Neutrophil (primary cell): Measurements from ENCODE around the gene FUT4.

Experiments used
- H3K27ac ChIP-seq: fragments of 200-600 bp; sonication (generic); 2 replicates; pipeline ENCODE4 v1.5.1; 2016; ENCODE audit warnings: mild to moderate bottlenecking, moderate library complexity
- H3K27me3 ChIP-seq: fragments of 200-600 bp; sonication (generic); 2 replicates; pipeline ENCODE4 v1.6.0; 2016; ENCODE audit warnings: mild to moderate bottlenecking
- H3K36me3 ChIP-seq: fragments of 200-600 bp; sonication (generic); 2 replicates; pipeline ENCODE4 v1.5.1; 2017
- H3K4me1 ChIP-seq, 2 experiments: fragments of 200-600 bp in 1 of 2; sonication (generic) in 1 of 2; 1 replicate in 1 of 2; 2 replicates in 1 of 2; pipeline versions ENCODE4 v1.5.1 to v1.6.1; 2013 to 2016; ENCODE audit warnings: low read depth in 1 of 2, low read length in 1 of 2, mild to moderate bottlenecking in 1 of 2, moderate library complexity in 1 of 2; ENCODE audit not compliant: control insufficient read depth in 1 of 2, insufficient read depth in 1 of 2
- H3K4me3 ChIP-seq, 2 experiments: fragments of 200-600 bp in 1 of 2; sonication (generic) in 1 of 2; 1 replicate in 1 of 2; 2 replicates in 1 of 2; pipeline ENCODE4 v1.5.1; 2013 to 2016; ENCODE audit warnings: low read depth in 1 of 2, low read length in 1 of 2, mild to moderate bottlenecking in 1 of 2, moderate library complexity in 1 of 2
- H3K9me3 ChIP-seq: fragments of 200-600 bp; sonication (generic); 2 replicates; pipeline ENCODE4 v1.5.1; 2016
- CTCF ChIP-seq: fragments of 200-600 bp; sonication (generic); IDR thresholded peaks from 2 replicates; pipeline ENCODE4 v1.5.1; 2016; ENCODE audit warnings: antibody characterized with exemption

The FUT4 gene

GRCh38 chr11:94518300-94518699, 25.4 kb upstream of the FUT4 start:
- Histone ChIP-seq H3K27me3 (no peaks in the 10 kb centered on the region), H3K36me3 (no peaks in the 10 kb centered on the region), H3K27ac (no peak overlapping the region), H3K9me3 (no peaks in the 10 kb centered on the region), H3K4me3 (no peak overlapping the region), H3K4me1 (peaks cover 1 to 9% of the 10 kb centered on the region in 2 experiments)
- no peak for TF ChIP-seq CTCF

- Histone ChIP-seq H3K9me3 (no peaks in the 10 kb centered on the region), H3K36me3 (no peaks in the 10 kb centered on the region), H3K27ac (no peak overlapping the region), H3K27me3 (no peaks in the 10 kb centered on the region), H3K4me1 (peaks cover 0 to 7% of the 10 kb centered on the region in 2 experiments), H3K4me3 (no peak overlapping the region)
- TF ChIP-seq CTCF: peak; percentile 50
Observed at GRCh38 chr11:94519478-94520084, 24.1 kb upstream of the FUT4 start.

GRCh38 chr11:94521684-94522083, 22.0 kb upstream of the FUT4 start:
- Histone ChIP-seq H3K4me1 (peaks cover 3 to 9% of the 10 kb centered on the region in 2 experiments), H3K36me3 (no peaks in the 10 kb centered on the region), H3K9me3 (no peaks in the 10 kb centered on the region), H3K27ac (no peak overlapping the region), H3K27me3 (no peaks in the 10 kb centered on the region), H3K4me3 (no peak overlapping the region)
- no peak for TF ChIP-seq CTCF

GRCh38 chr11:94524341-94524740, 19.4 kb upstream of the FUT4 start:
- no peaks in the 10 kb centered on the region for H3K27me3 ChIP-seq
- TF ChIP-seq CTCF: no peak
- no peak overlapping the region for H3K27ac ChIP-seq
- no peaks in the 10 kb centered on the region for H3K36me3 ChIP-seq
- H3K4me1 ChIP-seq: peaks cover 3 to 14% of the 10 kb centered on the region in 2 experiments
- H3K4me3 ChIP-seq: no peak overlapping the region
- H3K9me3 ChIP-seq: no peaks in the 10 kb centered on the region

- H3K36me3 ChIP-seq: no peaks in the 10 kb centered on the region
- no peak for TF ChIP-seq CTCF
- no peak overlapping the region for H3K27ac ChIP-seq
- H3K27me3 ChIP-seq: no peaks in the 10 kb centered on the region
- no peaks in the 10 kb centered on the region for H3K9me3 ChIP-seq
- H3K4me1 ChIP-seq: peaks cover 3 to 10% of the 10 kb centered on the region in 2 experiments
- no peak overlapping the region for H3K4me3 ChIP-seq
Observed at GRCh38 chr11:94525546-94526324, 18.0 kb upstream of the FUT4 start.
